Measurements from ENCODE around the gene AFAP1L1.
A peak's percentile ranks its signal among the peaks of the same experiment; 100 is the strongest.

AFAP1L1 gene

GRCh38 chr5:149374303-149374702, 102.6 kb downstream of the AFAP1L1 start:
- H3K4me3 ChIP-seq (ENCODE audit: low read depth, low read length), result no peak overlapping the region
- POLR2A ChIA-PET, result no interaction called here
- H3K36me3 ChIP-seq (ENCODE audit: control insufficient read depth in 2 of 2, insufficient read depth in 1 of 2, low read length in 2 of 2), result no peaks in the 10 kb centered on the region
- no peaks in the 10 kb centered on the region for H3K9me3 ChIP-seq (ENCODE audit: control insufficient read depth, insufficient read depth, low read depth, low read length)
- H3K4me1 ChIP-seq (ENCODE audit: control insufficient read depth, insufficient read depth, low read length), result no peaks in the 10 kb centered on the region
- CTCF ChIA-PET, result interaction anchor here (0.6 to 15.5 kb wide), 5 partner anchors 10 to 1707 kb away, joined by 3 to 212 read pairs (median 61); partner anchors contain the start of gene TNIP1
- H3K27ac ChIP-seq (ENCODE audit: extremely low read depth, low read depth, low read length), result no peak overlapping the region
- TF ChIP-seq ZNF214 (tag by site-specific recombination; IDR thresholded peaks at IDR 0.05; ENCODE audit: borderline replicate concordance), result no peak
- TF ChIP-seq ZNF114 (tag by site-specific recombination; IDR thresholded peaks at IDR 0.05), result no peak
- no peak for TF ChIP-seq ZNF350 (tag by site-specific recombination; IDR thresholded peaks at IDR 0.05)
- TF ChIP-seq IKZF3 (tag by site-specific recombination; IDR thresholded peaks at IDR 0.05), result no peak
- TF ChIP-seq MEIS1 (CRISPR knock-in tag; IDR thresholded peaks at IDR 0.05; ENCODE audit: borderline replicate concordance), result no peak
- TF ChIP-seq ZNF48 (tag by site-specific recombination; IDR thresholded peaks at IDR 0.05), result no peak
- no peak for TF ChIP-seq ZNF501 (tag by site-specific recombination; IDR thresholded peaks at IDR 0.05)
- no peak for TF ChIP-seq SALL2 (tag by site-specific recombination; IDR thresholded peaks at IDR 0.05; ENCODE audit: borderline replicate concordance)

- no peak overlapping the region for H3K27ac ChIP-seq (ENCODE audit: extremely low read depth, low read depth, low read length)
- no peak overlapping the region for H3K4me3 ChIP-seq (ENCODE audit: low read depth, low read length)
- H3K4me1 ChIP-seq (ENCODE audit: control insufficient read depth, insufficient read depth, low read length), result no peaks in the 10 kb centered on the region
- H3K9me3 ChIP-seq (ENCODE audit: control insufficient read depth, insufficient read depth, low read depth, low read length), result no peaks in the 10 kb centered on the region
- CTCF ChIA-PET, result interaction anchor here (1.2 to 15.5 kb wide), 5 partner anchors 7 to 79 kb away, joined by 3 to 212 read pairs (median 61); no protein-coding TSS in a partner anchor
- TF ChIP-seq ZFHX2 (tag by site-specific recombination; conservative IDR thresholded peaks at IDR 0.05) (no peak), ZNF433 (tag by site-specific recombination; IDR thresholded peaks at IDR 0.05; ENCODE audit: low read depth) (no peak)
- POLR2A ChIA-PET, result no interaction called here
- H3K36me3 ChIP-seq (ENCODE audit: control insufficient read depth in 2 of 2, insufficient read depth in 1 of 2, low read length in 2 of 2), result no peaks in the 10 kb centered on the region
These were observed 103.1 kb downstream of the AFAP1L1 start for GRCh38 chr5:149374801-149375200.

GRCh38 chr5:149375434-149375833, 103.8 kb downstream of the AFAP1L1 start:
- ChIA-PET POLR2A (no interaction called here), CTCF (interaction anchor here (0.7 to 15.5 kb wide), 6 partner anchors 8 to 191 kb away, joined by 3 to 212 read pairs (median 12); no protein-coding TSS in a partner anchor)
- Histone ChIP-seq H3K9me3 (ENCODE audit: control insufficient read depth, insufficient read depth, low read depth, low read length) (no peaks in the 10 kb centered on the region), H3K27ac (ENCODE audit: extremely low read depth, low read depth, low read length) (no peak overlapping the region), H3K4me3 (ENCODE audit: low read depth, low read length) (no peak overlapping the region), H3K4me1 (ENCODE audit: control insufficient read depth, insufficient read depth, low read length) (no peaks in the 10 kb centered on the region), H3K36me3 (ENCODE audit: control insufficient read depth in 2 of 2, insufficient read depth in 1 of 2, low read length in 2 of 2) (no peaks in the 10 kb centered on the region)
- TF ChIP-seq ZNF560 (tag by site-specific recombination; IDR thresholded peaks at IDR 0.05; ENCODE audit: borderline replicate concordance) (no peak), ZNF121 (tag by site-specific recombination; IDR thresholded peaks at IDR 0.05) (0 out of 2 replicates have a peak, but pooled peaks have one; percentile 28)

- H3K4me3 ChIP-seq (ENCODE audit: low read depth, low read length), result no peak overlapping the region
- H3K4me1 ChIP-seq (ENCODE audit: control insufficient read depth, insufficient read depth, low read length), result no peaks in the 10 kb centered on the region
- ChIA-PET POLR2A (no interaction called here), CTCF (interaction anchor here (0.7 to 6.8 kb wide), 5 partner anchors 8 to 78 kb away, joined by 3 to 71 read pairs (median 5); no protein-coding TSS in a partner anchor)
- no peak overlapping the region for H3K27ac ChIP-seq (ENCODE audit: extremely low read depth, low read depth, low read length)
- TF ChIP-seq YY2 (tag by site-specific recombination; IDR thresholded peaks at IDR 0.05) (no peak), ZNF449 (tag by site-specific recombination; IDR thresholded peaks at IDR 0.05) (no peak), ZNF335 (tag by site-specific recombination; conservative IDR thresholded peaks at IDR 0.05) (no peak), ZNF768 (tag by site-specific recombination; IDR thresholded peaks at IDR 0.05) (no peak), HOXC10 (CRISPR knock-in tag; IDR thresholded peaks at IDR 0.05) (no peak), ZNF114 (tag by site-specific recombination; IDR thresholded peaks at IDR 0.05) (no peak)
- no peaks in the 10 kb centered on the region for H3K9me3 ChIP-seq (ENCODE audit: control insufficient read depth, insufficient read depth, low read depth, low read length)
- no peaks in the 10 kb centered on the region for H3K36me3 ChIP-seq (ENCODE audit: control insufficient read depth in 2 of 2, insufficient read depth in 1 of 2, low read length in 2 of 2)
These were observed 104.4 kb downstream of the AFAP1L1 start for GRCh38 chr5:149376104-149376503.

Data from HEK293 (cell line).